Measurements from ENCODE around the gene ARHGEF1.

ARHGEF1 gene

DNA sequence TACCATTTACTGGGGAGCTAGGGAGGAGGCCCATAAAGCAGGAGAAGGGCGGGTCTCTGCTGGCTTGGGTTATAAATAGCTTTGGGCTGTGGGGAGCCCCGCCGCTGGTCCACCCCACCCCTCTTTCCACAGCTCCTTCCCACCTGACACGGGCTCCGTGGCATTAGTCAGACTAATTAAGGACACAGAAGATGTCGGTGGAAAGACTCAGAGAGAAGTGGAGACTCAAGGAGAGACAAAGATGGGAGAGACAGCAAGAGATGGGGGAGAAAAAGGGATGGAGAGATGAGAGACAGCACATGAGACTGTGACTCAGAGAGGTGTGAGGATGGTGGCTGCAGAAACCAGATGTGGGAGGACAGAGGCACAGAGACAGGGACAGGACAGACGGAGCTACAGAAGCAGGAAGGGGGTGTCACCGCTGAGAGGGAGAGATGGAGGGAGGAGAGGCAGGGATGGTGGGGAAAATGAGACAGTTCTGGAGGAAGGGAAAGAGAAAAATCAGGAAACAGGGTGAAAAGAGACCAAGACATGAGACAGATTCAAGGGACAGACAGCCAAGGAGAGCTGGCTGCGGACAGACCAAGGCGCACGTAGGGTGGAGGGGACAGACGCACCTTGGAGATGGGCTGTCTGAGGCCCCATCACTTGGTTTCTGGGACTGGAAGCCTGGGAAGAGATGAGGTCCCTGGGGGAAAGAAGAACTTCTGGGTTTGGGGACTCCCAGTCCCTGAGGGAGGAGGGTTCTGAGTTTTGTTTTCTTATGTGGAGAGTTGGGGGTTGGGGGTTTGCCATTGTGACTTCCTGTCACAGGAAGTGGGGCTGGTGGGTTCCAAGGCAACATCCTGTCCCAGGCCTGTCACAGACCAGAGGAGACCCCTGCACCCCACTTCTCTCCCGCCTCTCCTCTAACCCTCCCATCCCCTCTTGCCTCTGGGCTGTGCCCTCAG is 4.1 kb downstream of the ARHGEF1 start:
- DNase-seq, result no peak

DNA sequence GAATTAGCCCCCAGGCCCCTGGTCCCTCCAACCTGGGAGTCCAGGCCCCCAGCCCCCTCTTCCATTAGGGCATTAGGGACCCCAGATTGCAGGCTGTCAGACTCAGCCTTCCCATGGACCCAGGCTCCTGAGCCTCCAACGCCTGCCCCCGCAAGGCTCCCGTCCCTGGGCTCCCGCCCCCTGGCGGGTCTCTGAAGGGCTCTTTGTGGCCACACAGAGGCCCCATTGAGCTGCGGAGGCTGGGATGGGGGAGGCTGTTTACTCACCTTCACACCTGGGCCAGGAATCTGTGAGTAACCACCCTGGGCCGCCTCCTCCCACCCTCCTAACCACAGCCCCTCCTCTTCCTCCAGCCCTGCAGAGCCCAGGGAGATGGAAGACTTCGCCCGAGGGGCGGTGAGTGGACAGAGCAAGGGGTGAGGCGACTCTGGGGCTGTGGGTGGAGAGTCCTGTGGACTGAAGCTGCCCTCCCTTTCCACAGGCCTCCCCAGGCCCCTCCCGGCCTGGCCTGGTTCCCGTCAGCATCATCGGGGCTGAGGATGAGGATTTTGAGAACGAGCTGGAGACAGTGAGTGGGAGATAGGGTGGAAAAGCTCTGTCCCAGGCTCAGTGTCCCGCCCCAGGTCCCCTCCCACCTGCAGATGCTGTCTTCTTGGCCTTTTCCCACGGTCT is 4.9 kb downstream of the ARHGEF1 start:
- no peak for DNase-seq

DNA sequence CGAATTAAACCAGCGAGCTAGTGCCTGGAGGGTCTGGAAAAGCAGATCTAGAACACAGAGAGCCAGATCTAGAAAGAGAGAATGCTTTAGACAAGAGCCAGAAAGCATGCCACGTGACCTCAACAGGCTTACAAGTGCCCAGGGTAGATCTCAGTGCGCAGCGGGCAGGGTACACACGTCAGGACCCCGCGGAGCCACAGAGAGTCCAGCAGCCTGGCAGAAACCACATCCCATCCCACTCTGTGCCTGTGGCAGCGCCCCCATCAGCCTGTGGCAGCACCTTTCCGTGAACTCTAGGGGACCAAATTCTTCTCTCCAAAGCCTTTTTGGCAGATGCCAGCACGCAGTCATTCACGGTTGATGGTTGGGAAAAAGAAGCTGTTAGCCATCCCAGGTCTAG is 5.9 kb downstream of the ARHGEF1 start:
- no peak for DNase-seq

DNA sequence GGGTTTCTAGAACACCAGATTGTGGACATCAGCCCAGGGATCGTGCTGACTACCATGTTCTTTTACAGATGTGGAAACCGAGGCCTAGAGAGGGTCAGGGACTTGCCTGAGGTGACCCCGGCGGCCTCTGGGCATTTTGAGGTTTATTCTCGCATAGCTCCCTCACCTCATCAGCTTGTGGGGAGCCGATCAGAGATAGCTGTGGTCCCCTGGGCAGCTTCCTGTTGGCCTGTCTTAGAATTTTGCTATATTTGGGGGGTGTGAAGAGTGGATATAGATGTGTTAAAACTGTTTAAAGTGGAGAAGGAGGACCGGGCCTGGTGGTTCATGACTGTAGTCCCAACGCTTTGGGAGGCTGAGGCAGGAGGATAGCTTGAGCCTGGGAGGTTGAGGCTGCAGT is 6.9 kb downstream of the ARHGEF1 start:
- no peak for DNase-seq

DNA sequence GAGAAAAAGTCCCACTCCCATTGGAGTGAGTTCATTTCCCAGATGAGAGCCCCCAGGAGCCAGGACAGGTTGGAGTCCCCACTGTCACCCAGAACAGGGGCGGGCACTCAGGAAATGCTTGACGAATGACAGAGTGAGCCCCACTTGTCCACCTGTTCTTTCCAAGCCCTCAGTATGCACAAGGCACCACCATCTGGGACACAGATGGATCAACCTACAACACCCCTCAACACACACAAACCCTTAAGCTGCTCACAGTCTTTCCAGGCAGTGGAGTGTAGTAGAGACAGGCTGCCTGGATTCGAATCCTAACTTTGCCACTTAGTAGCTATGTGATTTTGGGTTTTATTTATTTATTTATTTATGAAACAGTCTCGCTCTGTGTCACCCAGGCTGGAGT is 8.0 kb downstream of the ARHGEF1 start:
- DNase-seq, result no peak

DNA sequence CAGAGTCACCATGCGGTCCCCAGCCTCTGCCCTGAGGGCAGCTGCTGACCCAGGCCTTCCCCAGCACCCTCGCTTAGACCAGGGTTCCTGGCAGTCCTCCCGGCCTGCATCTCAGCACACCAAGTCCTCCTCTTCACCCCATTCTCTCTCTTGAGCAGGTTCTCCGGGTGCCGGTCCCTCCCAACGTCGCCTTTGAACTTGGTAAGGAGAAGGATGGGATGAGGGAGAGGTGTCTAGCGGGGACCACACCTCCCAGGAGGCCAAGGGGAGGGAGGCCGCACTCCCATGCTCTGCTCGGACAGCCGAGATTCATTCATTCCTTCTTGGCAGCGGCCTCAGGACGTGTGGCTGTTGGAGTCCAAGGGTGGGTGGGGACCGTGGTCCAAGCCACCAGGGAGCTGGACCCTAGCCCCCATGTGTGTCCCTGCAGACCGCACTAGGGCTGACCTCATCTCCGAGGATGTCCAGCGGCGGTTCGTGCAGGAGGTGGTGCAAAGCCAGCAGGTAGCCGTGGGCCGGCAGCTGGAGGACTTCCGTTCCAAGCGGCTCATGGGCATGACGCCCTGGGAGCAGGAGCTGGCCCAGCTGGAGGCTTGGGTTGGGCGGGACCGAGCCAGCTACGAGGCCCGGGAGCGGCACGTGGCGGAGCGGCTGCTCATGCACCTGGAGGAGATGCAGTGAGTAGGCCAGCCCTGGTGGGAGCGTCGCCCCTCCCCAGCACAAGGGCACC is 9.4 kb downstream of the ARHGEF1 start:
- no peak for DNase-seq

DNA sequence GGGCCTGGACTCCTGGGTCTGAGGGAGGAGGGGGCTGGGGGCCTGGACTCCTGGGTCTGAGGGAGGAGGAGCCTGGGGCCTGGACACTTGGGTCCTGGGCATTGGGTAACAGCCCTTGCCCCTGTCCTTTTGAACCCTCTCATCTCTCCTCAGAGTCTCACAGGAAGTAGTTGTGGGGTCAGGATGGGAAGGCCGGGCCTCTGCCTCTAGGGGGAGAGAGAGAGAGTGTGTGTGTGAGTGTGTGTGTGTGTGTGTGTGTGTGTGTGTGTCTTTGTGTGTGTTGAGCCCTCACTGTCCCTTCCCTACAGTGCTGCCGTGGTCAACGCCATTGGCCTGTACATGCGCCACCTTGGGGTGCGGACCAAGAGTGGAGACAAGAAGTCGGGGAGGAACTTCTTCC is 10.9 kb downstream of the ARHGEF1 start:
- DNase-seq, result no peak

DNA sequence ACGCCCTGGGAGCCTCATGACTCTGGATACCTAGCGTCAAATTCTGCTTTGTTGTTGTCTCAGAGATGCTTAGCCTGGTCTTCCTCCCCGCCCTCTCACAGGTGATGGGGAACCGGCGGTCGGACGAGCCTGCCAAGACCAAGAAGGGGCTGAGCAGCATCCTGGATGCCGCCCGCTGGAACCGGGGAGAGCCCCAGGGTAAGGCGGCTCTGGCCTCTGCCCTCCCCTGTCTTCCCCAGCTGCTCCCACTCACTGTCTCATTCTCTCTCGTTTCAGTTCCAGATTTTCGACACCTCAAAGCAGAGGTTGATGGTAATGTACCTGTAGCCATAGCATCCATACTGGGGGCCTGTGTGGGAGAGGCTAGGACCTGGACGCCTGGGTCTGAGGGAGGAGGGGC is 11.4 kb downstream of the ARHGEF1 start:
- no peak for DNase-seq

DNA sequence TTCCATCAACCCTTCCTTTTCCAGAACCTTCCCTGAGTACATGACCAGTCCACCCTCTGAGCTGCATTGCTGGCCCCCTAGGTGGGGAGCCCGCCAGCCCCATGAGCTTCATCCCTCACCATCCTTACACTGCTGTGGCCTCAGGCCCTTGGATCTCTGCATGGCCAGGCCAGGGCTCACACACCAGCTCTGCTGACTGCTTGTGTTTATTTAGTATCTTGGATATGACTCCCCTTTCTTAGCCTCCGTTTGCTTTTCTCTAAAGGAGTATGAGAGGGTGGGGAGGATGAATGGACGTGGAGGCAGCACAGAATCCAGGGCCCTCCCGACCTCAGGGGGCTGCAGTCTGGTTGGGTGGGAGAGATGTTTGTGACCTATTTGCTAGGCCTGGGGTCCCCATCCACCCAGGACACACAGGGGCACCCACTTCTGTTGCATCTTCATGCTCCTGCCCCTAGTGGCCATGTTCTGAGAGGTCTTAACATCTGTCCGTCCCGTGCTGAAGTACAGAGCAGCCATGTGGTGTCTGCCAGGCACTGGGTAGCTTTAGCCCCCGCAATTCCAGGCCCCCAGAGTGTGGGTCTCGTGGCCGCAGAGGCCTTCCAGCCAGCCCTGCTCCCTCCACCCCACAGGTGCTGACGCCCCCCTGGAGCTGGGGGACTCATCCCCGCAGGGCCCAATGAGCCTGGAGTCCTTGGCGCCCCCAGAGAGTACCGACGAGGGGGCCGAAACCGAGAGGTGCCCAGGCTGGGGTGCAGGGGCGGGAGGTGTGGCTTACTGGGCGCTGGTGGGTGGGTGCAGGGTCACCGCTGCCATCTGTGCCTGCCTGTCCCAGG is 13.0 kb downstream of the ARHGEF1 start:
- DNase-seq, result no peak

DNA sequence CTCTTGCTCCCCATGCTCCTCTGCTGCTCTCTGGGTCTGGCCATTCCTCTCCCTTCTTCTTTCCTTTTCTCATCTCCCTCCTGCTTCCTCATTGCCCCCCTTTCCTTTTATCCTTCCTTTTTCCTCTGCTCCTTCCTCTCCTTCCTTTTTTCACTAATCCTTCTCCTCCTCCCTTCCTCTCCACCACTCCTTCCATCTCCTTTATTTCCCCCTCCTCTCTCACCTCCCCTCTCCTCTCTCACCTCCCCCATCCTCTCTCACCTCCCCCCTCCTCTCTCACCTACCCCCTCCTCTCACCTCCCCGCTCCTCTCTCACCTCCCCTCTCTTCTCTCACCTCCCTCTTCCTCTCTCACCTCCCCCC is 13.6 kb downstream of the ARHGEF1 start:
- DNase-seq, result no peak

DNA sequence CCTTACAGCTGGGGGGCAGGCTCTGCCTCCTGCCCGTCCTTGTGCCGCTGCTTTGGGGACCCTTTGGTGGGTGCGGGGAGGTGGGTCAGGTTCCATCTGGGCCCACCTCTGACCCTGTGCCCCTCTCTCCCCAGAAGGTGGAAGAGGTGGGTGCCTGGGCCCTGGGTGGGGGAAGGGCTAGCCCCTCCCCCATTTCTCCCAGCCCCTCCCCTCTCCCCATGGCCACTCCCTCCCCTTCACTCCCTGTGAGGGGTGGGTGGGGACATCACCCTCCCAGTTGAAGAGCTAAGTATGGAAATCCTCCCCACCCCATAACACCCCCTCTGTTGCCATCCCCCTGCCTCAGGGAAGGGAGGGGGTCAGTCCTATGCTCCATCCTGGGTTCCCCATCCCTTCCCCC is 14.2 kb downstream of the ARHGEF1 start:
- DNase-seq, result no peak

DNA sequence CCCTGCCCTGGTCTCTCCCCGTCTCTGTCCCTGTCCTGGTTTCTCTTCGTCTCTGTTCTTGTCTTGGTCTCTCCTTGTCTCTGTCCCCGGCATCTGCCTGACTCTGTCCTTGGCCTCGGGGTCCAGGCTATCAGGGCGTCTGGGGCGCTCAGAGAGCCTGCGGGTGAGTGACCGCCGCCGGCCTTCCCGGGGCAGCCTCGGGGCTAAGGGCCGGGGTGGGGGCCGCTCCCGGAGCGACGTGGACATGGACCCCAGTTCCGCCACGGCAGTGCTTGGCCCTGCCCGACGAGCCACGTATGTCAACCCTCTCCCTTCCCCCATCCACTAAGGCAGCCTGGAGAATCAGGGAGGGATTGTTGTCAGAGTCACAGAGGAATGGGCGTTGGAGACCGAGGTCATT is 14.8 kb downstream of the ARHGEF1 start:
- no peak for DNase-seq

DNA sequence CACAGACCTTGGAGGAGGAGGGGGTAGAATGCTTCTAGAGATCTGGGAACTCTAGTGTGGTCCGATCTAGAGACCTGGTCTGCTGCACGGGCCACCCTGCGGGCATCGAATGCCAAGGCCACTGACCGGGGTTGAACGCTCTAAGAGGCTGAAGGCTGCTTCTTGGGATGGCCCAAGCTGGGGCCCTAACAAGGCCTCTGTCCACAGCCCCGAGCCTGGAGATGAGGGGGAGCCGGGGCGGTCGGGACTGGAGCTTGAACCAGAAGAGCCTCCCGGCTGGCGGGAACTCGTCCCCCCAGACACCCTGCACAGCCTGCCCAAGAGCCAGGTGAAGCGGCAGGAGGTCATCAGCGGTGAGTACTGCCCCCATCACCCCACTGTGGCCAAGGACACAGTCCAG is 15.3 kb downstream of the ARHGEF1 start:
- DNase-seq, result no peak

DNA sequence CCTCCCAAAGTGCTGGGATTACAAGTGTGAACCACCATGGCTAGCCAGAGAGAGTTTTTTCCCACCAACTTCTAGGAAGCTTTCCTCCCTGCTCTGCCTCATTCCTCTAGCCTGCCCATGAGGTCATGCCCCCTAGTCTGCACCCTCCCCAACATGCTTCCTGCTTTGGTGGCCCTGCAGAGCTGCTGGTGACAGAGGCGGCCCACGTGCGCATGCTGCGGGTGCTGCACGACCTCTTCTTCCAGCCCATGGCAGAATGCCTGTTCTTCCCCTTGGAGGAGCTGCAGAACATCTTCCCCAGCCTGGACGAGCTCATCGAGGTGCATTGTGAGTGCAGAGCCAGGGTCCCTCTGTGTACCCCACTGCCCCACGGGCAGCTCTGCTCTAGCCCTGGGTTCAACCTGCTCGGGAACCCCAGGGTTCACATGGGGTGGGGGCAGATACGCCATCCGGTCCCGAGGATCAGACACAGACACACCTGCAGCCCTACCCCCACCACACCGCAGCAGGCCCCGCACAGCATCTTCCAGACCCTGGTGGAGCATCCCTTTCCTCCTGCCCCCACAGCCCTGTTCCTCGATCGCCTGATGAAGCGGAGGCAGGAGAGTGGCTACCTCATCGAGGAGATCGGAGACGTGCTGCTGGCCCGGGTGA is 18.9 kb downstream of the ARHGEF1 start:
- no peak for DNase-seq

DNA sequence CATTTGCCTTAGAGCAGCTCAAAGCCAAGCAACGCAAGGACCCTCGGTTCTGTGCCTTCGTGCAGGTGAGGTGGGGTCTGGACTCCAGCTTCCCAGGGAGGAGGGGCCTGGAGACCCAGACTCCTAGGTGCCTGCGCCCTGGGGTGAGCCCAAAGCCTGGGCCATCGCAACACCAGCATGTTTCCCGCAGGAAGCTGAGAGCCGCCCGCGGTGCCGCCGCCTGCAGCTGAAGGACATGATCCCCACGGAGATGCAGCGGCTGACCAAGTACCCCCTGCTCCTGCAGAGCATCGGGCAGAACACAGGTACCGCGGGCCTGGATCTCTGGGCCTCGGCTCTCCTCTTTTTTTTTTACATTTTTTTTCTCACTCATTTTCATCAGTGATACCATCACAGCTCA is 19.6 kb downstream of the ARHGEF1 start:
- no peak for DNase-seq

DNA sequence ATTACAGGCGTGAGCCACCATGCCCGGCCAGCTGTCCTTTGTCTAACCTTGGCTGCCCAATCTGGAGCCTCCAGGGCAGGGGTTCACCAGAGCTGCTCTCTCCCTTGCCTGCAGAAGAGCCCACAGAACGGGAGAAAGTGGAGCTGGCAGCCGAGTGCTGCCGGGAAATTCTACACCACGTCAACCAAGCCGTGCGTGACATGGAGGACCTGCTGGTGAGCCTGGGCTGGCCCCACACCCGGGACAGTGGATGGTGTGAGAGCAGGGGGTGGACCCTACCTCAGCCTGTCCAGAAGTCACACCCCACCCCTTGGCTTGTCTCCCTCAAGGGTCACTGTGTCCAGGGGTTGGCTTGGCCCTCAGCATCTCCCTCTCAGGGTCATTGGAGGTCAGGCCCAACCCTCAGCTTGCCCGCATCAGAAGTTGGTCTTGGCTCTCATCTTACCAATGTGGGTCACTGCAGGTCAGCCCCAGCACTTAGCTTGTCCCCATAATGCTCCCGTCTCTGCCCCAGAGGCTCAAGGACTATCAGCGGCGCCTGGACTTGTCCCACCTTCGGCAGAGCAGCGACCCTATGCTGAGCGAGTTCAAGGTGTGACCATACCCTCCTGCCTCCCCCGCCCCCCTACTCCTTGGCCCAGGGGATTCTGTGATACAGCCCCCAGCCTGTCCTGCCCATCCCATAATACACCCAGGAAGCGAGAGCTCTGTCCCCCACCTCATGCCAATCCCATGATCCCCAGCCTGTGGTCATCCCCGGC is 20.4 kb downstream of the ARHGEF1 start:
- no peak for DNase-seq

DNA sequence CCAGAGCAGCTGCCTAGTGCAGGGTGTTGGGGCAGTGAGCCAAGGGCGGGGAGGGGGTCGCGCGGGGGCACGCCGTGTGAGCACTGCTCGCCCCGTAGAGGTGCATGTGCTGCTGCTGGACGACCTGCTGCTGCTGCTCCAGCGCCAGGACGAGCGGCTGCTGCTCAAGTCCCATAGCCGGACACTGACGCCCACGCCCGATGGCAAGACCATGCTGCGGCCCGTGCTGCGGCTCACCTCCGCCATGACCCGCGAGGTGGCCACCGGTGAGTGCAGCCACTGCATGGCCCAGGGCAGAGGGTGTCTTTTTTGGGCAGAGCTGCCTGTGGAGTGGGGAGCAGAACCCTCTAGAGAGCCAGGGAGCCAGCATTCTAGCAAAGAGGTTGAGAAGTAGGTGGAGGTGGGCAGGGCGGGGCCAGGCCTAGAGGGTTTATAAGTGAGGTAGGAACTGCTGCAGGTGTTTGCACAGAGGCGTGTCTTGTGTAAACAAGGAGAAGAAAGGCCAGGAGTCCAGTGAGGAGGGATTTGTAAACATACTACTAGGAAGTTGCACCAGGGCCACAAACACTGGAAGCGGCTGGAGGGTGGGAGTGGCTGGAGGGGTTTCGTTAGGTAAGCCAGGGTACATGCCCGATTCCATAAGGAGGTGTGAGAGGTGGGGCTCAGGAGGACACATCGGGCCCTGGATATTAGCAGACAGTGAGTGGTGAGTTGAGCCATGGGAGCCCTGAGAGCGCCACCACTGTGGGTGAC is 21.3 kb downstream of the ARHGEF1 start:
- no peak for DNase-seq

DNA sequence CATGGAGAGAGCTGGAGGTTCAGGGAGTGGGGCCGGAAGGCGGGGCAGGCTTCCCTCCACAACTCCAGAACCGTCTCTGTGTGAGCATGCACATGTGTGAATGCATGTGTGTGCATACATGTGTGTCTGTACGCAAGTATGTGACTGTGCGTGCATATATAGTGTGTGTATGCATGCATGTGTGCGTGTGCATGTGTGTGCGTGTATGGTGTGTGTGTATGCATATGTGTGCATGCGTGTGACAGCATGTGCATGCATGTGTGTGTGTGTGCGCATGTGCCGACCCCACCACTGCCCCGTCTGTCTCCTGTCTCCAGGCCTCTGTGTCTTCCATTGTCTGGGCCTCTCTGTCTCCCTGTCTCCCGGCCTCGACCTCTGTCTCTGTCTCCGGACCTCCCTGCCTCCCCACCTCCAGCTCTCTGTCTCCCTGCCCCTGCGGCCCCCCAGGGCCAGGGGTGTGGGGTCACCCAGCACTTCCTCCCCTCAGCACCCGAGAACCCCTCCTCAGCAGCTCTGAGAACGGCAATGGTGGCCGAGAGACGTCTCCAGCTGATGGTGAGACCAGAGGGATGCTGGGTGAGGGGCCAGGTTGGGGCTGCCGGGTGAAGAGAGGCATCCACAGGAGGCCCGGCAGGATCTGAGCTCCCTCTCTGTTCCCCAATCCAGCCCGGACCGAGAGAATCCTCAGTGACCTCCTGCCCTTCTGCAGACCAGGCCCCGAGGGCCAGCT is 22.5 kb downstream of the ARHGEF1 start:
- no peak for DNase-seq

DNA sequence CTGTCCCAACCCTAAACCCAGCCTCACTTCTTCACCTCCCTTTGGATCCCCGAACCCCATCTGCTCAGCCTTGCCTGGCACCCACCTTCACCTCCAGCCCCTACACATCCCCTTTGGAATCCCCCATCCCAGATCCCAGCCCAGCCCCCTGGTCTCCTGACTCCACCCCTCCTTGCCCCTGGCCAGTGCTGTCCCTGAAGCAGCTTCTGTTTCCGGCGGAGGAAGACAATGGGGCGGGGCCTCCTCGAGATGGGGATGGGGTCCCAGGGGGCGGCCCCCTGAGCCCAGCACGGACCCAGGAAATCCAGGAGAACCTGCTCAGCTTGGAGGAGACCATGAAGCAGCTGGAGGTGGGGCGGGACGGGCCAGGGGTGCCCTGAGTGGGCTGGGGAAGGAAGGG is 23.3 kb downstream of the ARHGEF1 start:
- DNase-seq, result no peak

Measured in NCI-H1048 (cell line).